ENCODE data around the gene DCAF12L2.
"Not testable (repeated sequence)": the region's sequence is repeated elsewhere in the genome, so short reads cannot be mapped to it uniquely, and the experiment has no call there.

The DCAF12L2 gene

GRCh38 chrX:126165721-126166461 lies at the start of gene DCAF12L2:
TSS of gene DCAF12L2 (minus strand) at chrX:126166289. CDS start at chrX:126165924, 365 bp downstream.
- DNase-seq (ENCODE audit: low read depth in 2 of 2), result no peak

GRCh38 chrX:126190888-126191287 lies 24.8 kb upstream of the DCAF12L2 start:
- DNase-seq (ENCODE audit: low read depth in 2 of 2), result not testable (repeated sequence)

- DNase-seq (ENCODE audit: low read depth in 2 of 2), result no peak
Observed at GRCh38 chrX:126177133-126177840, 11.2 kb upstream of the DCAF12L2 start.

GRCh38 chrX:126170720-126171119 lies 4.6 kb upstream of the DCAF12L2 start:
- no peak for DNase-seq (ENCODE audit: low read depth in 2 of 2)

- DNase-seq (ENCODE audit: low read depth in 2 of 2), result no peak
Observed at GRCh38 chrX:126167560-126167959, 1.5 kb upstream of the DCAF12L2 start.

GRCh38 chrX:126165401-126165720 lies 728 bp downstream of the DCAF12L2 start:
- no peak for DNase-seq (ENCODE audit: low read depth in 2 of 2)

- DNase-seq (ENCODE audit: low read depth in 2 of 2), result no peak
Observed at GRCh38 chrX:126164689-126165400, 1.2 kb downstream of the DCAF12L2 start.

- no peak for DNase-seq (ENCODE audit: low read depth in 2 of 2)
Observed at GRCh38 chrX:126164226-126164625, 1.9 kb downstream of the DCAF12L2 start.

GRCh38 chrX:126141014-126141413 lies 25.1 kb downstream of the DCAF12L2 start:
- no peak for DNase-seq (ENCODE audit: low read depth in 2 of 2)

GRCh38 chrX:126137899-126138298 lies 28.2 kb downstream of the DCAF12L2 start:
- DNase-seq (ENCODE audit: low read depth in 2 of 2), result no peak

- DNase-seq (ENCODE audit: low read depth in 2 of 2), result no peak
Observed at GRCh38 chrX:126124721-126125120, 41.4 kb downstream of the DCAF12L2 start.

All from stimulated activated CD4-positive, alpha-beta T cell treated with anti-CD3 and anti-CD28 coated beads, Interleukin-12 subunit alpha, Interleukin-12 subunit beta, amount 100 ng/mL, for 24 hours (primary cell).